ENCODE data around the gene ST6GALNAC6. TPM values are rescaled to one million over a fixed set of nuclear protein-coding genes. Genes with fewer than 3 reads are reported as not detected.

The ST6GALNAC6 gene
- total RNA-seq, 4 donors from 2014 or later: 37.7 to 133 (median 111) TPM

DNA sequence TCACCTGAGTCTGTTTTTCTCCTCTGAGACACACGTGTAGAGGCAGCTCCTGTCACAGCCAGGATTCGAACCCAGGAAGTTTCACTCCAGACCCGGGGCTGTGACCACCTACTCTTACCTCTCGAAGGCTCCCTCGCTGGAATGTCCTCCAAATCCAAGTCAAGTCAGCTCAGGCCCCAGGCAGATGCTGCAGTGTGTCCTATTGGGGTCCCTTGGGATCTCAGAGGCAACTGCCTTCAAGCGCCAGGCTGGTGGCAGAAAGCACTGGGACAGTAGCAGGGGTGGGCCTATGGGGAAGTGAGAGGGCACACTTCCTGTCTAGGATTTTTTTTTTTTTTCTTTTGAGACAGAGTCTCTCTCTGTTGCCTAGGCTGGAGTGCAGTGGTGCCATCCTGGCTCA, 18.2 kb upstream of the ST6GALNAC6 start:
- Histone ChIP-seq H3K27me3 (no peaks in the 10 kb centered on the region), H3K4me3 (no peak overlapping the region), H3K9me3 (no peaks in the 10 kb centered on the region), H3K4me1 (peaks cover 4 to 5% of the 10 kb centered on the region in 2 donors), H3K36me3 (no peaks in the 10 kb centered on the region), H3K27ac (peak overlapping the region; percentile 70 to 78)
- intact Hi-C loops (cut with DNase I; ENCODE audit: low total_unique reads): no loop called here
- TF ChIP-seq POLR2A (IDR thresholded peaks at IDR 0.05): no peak
- TF ChIP-seq, protein P1, sequence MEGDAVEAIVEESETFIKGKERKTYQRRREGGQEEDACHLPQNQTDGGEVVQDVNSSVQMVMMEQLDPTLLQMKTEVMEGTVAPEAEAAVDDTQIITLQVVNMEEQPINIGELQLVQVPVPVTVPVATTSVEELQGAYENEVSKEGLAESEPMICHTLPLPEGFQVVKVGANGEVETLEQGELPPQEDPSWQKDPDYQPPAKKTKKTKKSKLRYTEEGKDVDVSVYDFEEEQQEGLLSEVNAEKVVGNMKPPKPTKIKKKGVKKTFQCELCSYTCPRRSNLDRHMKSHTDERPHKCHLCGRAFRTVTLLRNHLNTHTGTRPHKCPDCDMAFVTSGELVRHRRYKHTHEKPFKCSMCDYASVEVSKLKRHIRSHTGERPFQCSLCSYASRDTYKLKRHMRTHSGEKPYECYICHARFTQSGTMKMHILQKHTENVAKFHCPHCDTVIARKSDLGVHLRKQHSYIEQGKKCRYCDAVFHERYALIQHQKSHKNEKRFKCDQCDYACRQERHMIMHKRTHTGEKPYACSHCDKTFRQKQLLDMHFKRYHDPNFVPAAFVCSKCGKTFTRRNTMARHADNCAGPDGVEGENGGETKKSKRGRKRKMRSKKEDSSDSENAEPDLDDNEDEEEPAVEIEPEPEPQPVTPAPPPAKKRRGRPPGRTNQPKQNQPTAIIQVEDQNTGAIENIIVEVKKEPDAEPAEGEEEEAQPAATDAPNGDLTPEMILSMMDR (IDR thresholded peaks at IDR 0.05): no peak
- DNase-seq: no peak

DNA sequence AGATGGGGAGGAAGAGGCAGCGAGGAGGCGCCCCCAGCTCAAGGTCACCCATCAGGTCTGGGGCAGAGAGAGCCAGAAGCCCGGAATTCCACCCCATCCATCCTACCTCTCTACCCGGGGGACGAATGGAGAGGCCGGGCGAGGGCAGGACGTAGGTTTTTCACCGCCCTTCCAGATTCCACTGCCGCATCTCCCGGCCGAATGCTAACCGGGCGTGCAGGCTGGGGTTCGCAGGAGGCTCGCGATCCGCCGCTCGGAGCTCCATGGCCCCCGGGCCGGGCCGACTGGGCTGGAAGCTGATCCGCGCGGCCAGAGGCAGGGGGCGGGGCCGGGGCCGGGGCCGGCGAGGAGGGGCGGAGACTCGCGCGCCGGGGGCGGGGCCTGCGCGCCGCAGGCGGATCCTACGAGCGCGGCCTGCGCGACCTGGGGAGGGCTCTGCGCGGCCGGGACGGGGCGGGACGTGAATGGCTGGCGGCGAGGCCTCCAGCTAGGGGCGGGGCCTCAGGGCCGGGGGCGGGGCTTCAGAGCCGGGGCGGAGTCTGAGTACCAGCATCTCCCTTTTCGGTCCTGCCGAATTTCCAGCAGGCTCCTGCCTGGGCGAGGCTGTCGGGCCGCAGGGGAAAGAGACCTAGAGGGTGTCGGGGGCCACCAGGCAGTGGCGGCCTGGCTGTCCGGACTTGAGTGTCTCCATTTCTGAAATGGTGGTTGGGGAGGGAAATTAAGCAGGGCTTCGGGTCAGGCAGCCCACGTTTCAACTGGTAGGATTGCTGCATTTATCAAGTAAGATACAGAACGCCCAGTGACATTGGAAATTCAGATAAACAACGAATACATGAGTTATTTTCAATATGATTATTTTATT, 17.5 kb upstream of the ST6GALNAC6 start, which contains the start of gene ST6GALNAC4:
TSS of gene ST6GALNAC4 (minus strand) at position 322 of the 862 bp plus-strand sequence. CDS start 622 bp downstream, outside the sequence.
- H3K27me3 ChIP-seq: no peaks in the 10 kb centered on the region
- peak; percentile 96 to 98 for DNase-seq
- peak within 1 kb of the TSS; percentile 70 to 78 for H3K27ac ChIP-seq
- H3K36me3 ChIP-seq: no peaks in the 10 kb centered on the region
- no peaks in the 10 kb centered on the region for H3K9me3 ChIP-seq
- TF ChIP-seq, protein P1 (IDR thresholded peaks at IDR 0.05): no peak
- peak; percentile 47 to 63 for TF ChIP-seq POLR2A (IDR thresholded peaks at IDR 0.05)
- H3K4me3 ChIP-seq: peak within 1 kb of the TSS; percentile 58 to 81
- peaks cover 3 to 4% of the 10 kb centered on the region in 2 donors for H3K4me1 ChIP-seq
- intact Hi-C loops (cut with DNase I; ENCODE audit: low total_unique reads): no loop called here

GRCh38 chr9:127915801-127916719, 16.7 kb upstream of the ST6GALNAC6 start:
- Histone ChIP-seq H3K9me3 (no peaks in the 10 kb centered on the region), H3K4me1 (peaks cover 0 to 4% of the 10 kb centered on the region in 2 donors), H3K27ac (peak overlapping the region; percentile 64 to 70), H3K36me3 (no peaks in the 10 kb centered on the region), H3K27me3 (no peaks in the 10 kb centered on the region), H3K4me3 (peak overlapping the region; percentile 58 to 81)
- DNase-seq: peak in 1 of 2 donors; percentile 28
- TF ChIP-seq, protein P1 (IDR thresholded peaks at IDR 0.05): no peak
- no peak for TF ChIP-seq POLR2A (IDR thresholded peaks at IDR 0.05)
- intact Hi-C loops (cut with DNase I; ENCODE audit: low total_unique reads): no loop called here

DNA sequence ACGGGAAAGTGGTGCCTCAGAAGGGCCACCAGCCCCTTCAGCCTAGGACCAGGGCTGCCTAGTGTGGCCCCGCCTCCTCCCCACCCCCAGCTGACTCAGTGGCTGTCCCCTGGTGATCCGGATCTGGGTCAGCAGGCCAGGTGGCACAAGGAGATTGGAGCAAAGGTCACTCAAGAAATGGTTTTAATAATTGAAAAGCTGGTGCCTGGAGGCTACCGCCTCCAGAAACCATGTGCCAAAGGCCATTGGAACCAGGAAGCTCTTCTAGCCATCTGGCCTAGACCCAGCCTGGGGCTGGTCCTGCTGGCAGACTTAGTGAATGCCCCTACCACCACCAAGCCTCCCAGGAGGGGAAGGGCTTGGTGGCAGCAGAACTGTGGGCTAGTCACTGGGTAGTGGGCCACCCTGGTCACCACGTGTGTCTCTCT, 15.9 kb upstream of the ST6GALNAC6 start:
- intact Hi-C loops (cut with DNase I; ENCODE audit: low total_unique reads): no loop called here
- no peak for DNase-seq

More for the DNA sequence above, 15.9 kb upstream of the ST6GALNAC6 start:
- Histone ChIP-seq H3K27ac (peak overlapping the region; percentile 11 to 70), H3K36me3 (no peaks in the 10 kb centered on the region), H3K4me1 (peaks cover 0 to 4% of the 10 kb centered on the region in 2 donors), H3K27me3 (no peaks in the 10 kb centered on the region), H3K9me3 (no peaks in the 10 kb centered on the region), H3K4me3 (peak overlapping the region in 1 of 2 donors; percentile 58)
- TF ChIP-seq, protein P1 (IDR thresholded peaks at IDR 0.05): no peak
- no peak for TF ChIP-seq POLR2A (IDR thresholded peaks at IDR 0.05)
